Measurements from ENCODE around the gene PTPN21. TPM values are rescaled to one million over a fixed set of nuclear protein-coding genes. Genes with fewer than 3 reads are reported as not detected.

Gene PTPN21
- total and polyA plus RNA-seq, 2 of the 13 experiments (the other 11 are each of a cell fraction or from before 2014, with no cell fraction given) = 2.0 to 3.7 TPM

DNA sequence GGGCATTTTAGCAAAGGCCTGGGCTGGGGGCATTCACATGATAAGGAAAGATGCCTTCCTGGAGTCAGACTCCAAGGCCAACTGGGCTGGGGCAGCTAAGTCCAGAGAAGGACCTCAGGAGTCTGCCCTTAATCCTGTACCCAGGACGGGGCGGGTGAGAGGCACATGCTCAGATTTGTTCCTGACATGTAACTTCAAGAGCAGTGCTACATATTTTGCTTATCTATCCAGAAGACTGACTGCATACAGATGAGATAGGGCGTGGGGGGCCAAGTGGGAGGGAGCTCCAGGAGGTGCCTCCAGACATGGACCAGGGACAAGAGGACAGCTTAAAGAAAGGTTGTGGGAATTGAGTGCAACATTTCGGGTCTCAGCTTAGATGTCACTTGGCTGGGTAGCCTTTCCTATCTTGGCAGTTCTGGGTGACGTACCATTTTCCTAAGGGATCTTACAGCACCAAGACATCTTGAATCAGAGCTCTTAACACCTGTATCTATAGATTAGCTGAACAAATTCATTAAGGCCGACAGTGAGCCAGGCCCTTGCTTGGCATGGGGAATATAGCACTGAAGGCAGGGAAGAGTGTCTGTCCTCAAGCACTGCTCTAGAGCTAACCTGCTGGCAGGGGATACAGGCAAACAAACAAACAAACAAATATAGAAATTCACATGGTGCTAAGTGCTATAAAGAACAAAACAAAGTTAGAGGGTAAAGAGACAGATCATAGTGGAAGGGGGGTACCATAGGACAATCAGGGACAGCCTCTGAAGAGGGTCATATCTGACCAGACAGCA is 61.2 kb downstream of the PTPN21 start:
- intact Hi-C loops (cut with micrococcal nuclease; ENCODE audit: unreplicated experiment) (loop anchor here (5.0 kb wide), 1 partner anchor 546 kb away; no protein-coding TSS in a partner anchor), in situ Hi-C loops (cut with HindIII; ENCODE audit: extremely low pct_ligation_motif_present, low pct_unique_long_range_greater_than_20kb) (loop anchor here (5.0 to 25.0 kb wide), 2 partner anchors 69 to 519 kb away; partner anchors contain the start of gene ZC3H14)
- POLR2A ChIA-PET = no interaction called here
- H3K27ac ChIP-seq (ENCODE audit: extremely low read length, insufficient read depth, low read length) = no peak overlapping the region
- no peak overlapping the region for H2AFZ ChIP-seq (ENCODE audit: low read length)
- no peak overlapping the region for H3K4me2 ChIP-seq (ENCODE audit: low read depth, low read length)
- TF ChIP-seq ZNF160 (CRISPR knock-in tag; IDR thresholded peaks at IDR 0.05) (no peak), ZNF605 (CRISPR knock-in tag; IDR thresholded peaks at IDR 0.05) (no peak), GATAD1 (CRISPR knock-in tag; IDR thresholded peaks at IDR 0.05) (no peak), NR2C2 (CRISPR knock-in tag; IDR thresholded peaks at IDR 0.05; ENCODE audit: borderline replicate concordance) (no peak)
- TF ChIP-seq, protein P1, sequence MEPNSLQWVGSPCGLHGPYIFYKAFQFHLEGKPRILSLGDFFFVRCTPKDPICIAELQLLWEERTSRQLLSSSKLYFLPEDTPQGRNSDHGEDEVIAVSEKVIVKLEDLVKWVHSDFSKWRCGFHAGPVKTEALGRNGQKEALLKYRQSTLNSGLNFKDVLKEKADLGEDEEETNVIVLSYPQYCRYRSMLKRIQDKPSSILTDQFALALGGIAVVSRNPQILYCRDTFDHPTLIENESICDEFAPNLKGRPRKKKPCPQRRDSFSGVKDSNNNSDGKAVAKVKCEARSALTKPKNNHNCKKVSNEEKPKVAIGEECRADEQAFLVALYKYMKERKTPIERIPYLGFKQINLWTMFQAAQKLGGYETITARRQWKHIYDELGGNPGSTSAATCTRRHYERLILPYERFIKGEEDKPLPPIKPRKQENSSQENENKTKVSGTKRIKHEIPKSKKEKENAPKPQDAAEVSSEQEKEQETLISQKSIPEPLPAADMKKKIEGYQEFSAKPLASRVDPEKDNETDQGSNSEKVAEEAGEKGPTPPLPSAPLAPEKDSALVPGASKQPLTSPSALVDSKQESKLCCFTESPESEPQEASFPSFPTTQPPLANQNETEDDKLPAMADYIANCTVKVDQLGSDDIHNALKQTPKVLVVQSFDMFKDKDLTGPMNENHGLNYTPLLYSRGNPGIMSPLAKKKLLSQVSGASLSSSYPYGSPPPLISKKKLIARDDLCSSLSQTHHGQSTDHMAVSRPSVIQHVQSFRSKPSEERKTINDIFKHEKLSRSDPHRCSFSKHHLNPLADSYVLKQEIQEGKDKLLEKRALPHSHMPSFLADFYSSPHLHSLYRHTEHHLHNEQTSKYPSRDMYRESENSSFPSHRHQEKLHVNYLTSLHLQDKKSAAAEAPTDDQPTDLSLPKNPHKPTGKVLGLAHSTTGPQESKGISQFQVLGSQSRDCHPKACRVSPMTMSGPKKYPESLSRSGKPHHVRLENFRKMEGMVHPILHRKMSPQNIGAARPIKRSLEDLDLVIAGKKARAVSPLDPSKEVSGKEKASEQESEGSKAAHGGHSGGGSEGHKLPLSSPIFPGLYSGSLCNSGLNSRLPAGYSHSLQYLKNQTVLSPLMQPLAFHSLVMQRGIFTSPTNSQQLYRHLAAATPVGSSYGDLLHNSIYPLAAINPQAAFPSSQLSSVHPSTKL (CRISPR knock-in tag; IDR thresholded peaks at IDR 0.05) = no peak
- TF ChIP-seq, protein P2, sequence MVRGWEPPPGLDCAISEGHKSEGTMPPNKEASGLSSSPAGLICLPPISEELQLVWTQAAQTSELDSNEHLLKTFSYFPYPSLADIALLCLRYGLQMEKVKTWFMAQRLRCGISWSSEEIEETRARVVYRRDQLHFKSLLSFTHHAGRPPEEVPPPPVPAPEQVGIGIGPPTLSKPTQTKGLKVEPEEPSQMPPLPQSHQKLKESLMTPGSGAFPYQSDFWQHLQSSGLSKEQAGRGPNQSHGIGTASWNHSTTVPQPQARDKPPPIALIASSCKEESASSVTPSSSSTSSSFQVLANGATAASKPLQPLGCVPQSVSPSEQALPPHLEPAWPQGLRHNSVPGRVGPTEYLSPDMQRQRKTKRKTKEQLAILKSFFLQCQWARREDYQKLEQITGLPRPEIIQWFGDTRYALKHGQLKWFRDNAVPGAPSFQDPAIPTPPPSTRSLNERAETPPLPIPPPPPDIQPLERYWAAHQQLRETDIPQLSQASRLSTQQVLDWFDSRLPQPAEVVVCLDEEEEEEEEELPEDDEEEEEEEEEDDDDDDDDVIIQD (CRISPR knock-in tag; IDR thresholded peaks at IDR 0.05; ENCODE audit: low read depth) = no peak
- TF ChIP-seq, protein P3, sequence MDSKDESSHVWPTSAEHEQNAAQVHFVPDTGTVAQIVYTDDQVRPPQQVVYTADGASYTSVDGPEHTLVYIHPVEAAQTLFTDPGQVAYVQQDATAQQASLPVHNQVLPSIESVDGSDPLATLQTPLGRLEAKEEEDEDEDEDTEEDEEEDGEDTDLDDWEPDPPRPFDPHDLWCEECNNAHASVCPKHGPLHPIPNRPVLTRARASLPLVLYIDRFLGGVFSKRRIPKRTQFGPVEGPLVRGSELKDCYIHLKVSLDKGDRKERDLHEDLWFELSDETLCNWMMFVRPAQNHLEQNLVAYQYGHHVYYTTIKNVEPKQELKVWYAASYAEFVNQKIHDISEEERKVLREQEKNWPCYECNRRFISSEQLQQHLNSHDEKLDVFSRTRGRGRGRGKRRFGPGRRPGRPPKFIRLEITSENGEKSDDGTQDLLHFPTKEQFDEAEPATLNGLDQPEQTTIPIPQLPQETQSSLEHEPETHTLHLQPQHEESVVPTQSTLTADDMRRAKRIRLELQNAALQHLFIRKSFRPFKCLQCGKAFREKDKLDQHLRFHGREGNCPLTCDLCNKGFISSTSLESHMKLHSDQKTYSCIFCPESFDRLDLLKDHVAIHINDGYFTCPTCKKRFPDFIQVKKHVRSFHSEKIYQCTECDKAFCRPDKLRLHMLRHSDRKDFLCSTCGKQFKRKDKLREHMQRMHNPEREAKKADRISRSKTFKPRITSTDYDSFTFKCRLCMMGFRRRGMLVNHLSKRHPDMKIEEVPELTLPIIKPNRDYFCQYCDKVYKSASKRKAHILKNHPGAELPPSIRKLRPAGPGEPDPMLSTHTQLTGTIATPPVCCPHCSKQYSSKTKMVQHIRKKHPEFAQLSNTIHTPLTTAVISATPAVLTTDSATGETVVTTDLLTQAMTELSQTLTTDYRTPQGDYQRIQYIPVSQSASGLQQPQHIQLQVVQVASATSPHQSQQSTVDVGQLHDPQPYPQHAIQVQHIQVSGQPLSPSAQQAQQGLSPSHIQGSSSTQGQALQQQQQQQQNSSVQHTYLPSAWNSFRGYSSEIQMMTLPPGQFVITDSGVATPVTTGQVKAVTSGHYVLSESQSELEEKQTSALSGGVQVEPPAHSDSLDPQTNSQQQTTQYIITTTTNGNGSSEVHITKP (CRISPR knock-in tag; IDR thresholded peaks at IDR 0.05; ENCODE audit: low read depth) = no peak
- no TSS peak for BruUV-seq (replicated peaks)
- H3K9ac ChIP-seq (ENCODE audit: insufficient read depth, low read depth, low read length) = no peak overlapping the region
- no peaks in the 10 kb centered on the region for H3K79me2 ChIP-seq (ENCODE audit: insufficient read depth, low read length)
- no peaks in the 10 kb centered on the region for H3K9me3 ChIP-seq (ENCODE audit: low read length)
- 91% methylated on average over 4 of the region's 6 CpGs for WGBS (ENCODE audit: low lambda C conversion rate)
- CTCF ChIA-PET (ENCODE audit: low intra/inter-chr PET ratio, low total read pairs) = interaction anchor here (1.9 kb wide), 1 partner anchor 66 kb away, joined by 10 read pairs; no protein-coding TSS in a partner anchor
- peaks cover 0 to 2% of the 10 kb centered on the region in 2 experiments; a peak in 1 of 5 replicates for H3K36me3 ChIP-seq (replicated peaks in 1 of 2; ENCODE audit: control insufficient read depth in 1 of 2, insufficient read depth in 2 of 2, low read length in 2 of 2)
- DNase-seq (ENCODE audit: low spot score) (no peak), ATAC-seq (no peak), FAIRE-seq (no peak)
- H3K4me1 ChIP-seq (ENCODE audit: insufficient read depth, low read length) = no peaks in the 10 kb centered on the region
- H3K27me3 ChIP-seq (ENCODE audit: control insufficient read depth in 1 of 2, insufficient read depth in 2 of 2, low read length in 2 of 2) = no peaks in the 10 kb centered on the region
- H4K20me1 ChIP-seq (ENCODE audit: insufficient read depth, low read length) = no peaks in the 10 kb centered on the region
- H3K4me3 ChIP-seq (replicated peaks in 1 of 3; ENCODE audit: insufficient read depth in 1 of 3, low read depth in 2 of 3, low read length in 3 of 3) = no peak overlapping the region
